GM21737 (cell line): ENCODE results near the gene CALR.
"Not testable (repeated sequence)": the region's sequence is repeated elsewhere in the genome, so short reads cannot be mapped to it uniquely, and the experiment has no call there.

ENCODE experiments used
- ATAC-seq: cut with Tn5 transposase; IDR thresholded peaks from one replicate; pipeline ENCODE4 v1.9.1; 2021; ENCODE audit warnings: mild to moderate bottlenecking, moderate library complexity; ENCODE audit not compliant: unreplicated experiment

Gene CALR

GRCh38 chr19:12937927-12938778 lies at the start of gene CALR:
Gene CALR, plus strand, starts transcription at chr19:12938609. Its CDS starts 71 bp downstream, at chr19:12938680.
- ATAC-seq, result peak; percentile 86

- ATAC-seq, result not testable (repeated sequence)
These were observed 48.1 kb upstream of the CALR start for GRCh38 chr19:12890299-12890786.

GRCh38 chr19:12890787-12891552 lies 47.4 kb upstream of the CALR start, which contains the start of gene GCDH:
Gene GCDH, plus strand, starts transcription at chr19:12891160. Its CDS starts 145 bp downstream, at chr19:12891305.
- ATAC-seq, result peak; percentile 85

GRCh38 chr19:12891553-12892021 lies 46.8 kb upstream of the CALR start:
- ATAC-seq, result no peak

- ATAC-seq, result no peak
These were observed 44.8 kb upstream of the CALR start for GRCh38 chr19:12893582-12893981.

GRCh38 chr19:12896460-12896859 lies 41.9 kb upstream of the CALR start:
- ATAC-seq, result no peak

- ATAC-seq, result peak; percentile 66
These were observed 38.4 kb upstream of the CALR start for GRCh38 chr19:12899891-12900518.

- no peak for ATAC-seq
These were observed 31.2 kb upstream of the CALR start for GRCh38 chr19:12907166-12907565.

- no peak for ATAC-seq
These were observed 25.8 kb upstream of the CALR start for GRCh38 chr19:12912571-12912970.

GRCh38 chr19:12913011-12913561 lies 25.3 kb upstream of the CALR start:
- ATAC-seq, result no peak

- no peak for ATAC-seq
These were observed 24.3 kb upstream of the CALR start for GRCh38 chr19:12913851-12914690.

GRCh38 chr19:12915860-12916259 lies 22.5 kb upstream of the CALR start:
- ATAC-seq, result not testable (repeated sequence)

GRCh38 chr19:12918253-12918652 lies 20.2 kb upstream of the CALR start:
- ATAC-seq, result no peak

- no peak for ATAC-seq
These were observed 17.4 kb upstream of the CALR start for GRCh38 chr19:12921047-12921446.

- no peak for ATAC-seq
These were observed 15.4 kb upstream of the CALR start for GRCh38 chr19:12922959-12923358.

- ATAC-seq, result no peak
These were observed 13.6 kb upstream of the CALR start for GRCh38 chr19:12924621-12925310.

GRCh38 chr19:12930002-12930645 lies 8.3 kb upstream of the CALR start:
- ATAC-seq, result no peak

- no peak for ATAC-seq
These were observed 5.8 kb upstream of the CALR start for GRCh38 chr19:12932392-12933286.
